Measurements from ENCODE around the gene FBXW5.

Gene FBXW5, protein sequence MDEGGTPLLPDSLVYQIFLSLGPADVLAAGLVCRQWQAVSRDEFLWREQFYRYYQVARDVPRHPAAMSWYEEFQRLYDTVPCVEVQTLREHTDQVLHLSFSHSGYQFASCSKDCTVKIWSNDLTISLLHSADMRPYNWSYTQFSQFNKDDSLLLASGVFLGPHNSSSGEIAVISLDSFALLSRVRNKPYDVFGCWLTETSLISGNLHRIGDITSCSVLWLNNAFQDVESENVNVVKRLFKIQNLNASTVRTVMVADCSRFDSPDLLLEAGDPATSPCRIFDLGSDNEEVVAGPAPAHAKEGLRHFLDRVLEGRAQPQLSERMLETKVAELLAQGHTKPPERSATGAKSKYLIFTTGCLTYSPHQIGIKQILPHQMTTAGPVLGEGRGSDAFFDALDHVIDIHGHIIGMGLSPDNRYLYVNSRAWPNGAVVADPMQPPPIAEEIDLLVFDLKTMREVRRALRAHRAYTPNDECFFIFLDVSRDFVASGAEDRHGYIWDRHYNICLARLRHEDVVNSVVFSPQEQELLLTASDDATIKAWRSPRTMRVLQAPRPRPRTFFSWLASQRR

DNA sequence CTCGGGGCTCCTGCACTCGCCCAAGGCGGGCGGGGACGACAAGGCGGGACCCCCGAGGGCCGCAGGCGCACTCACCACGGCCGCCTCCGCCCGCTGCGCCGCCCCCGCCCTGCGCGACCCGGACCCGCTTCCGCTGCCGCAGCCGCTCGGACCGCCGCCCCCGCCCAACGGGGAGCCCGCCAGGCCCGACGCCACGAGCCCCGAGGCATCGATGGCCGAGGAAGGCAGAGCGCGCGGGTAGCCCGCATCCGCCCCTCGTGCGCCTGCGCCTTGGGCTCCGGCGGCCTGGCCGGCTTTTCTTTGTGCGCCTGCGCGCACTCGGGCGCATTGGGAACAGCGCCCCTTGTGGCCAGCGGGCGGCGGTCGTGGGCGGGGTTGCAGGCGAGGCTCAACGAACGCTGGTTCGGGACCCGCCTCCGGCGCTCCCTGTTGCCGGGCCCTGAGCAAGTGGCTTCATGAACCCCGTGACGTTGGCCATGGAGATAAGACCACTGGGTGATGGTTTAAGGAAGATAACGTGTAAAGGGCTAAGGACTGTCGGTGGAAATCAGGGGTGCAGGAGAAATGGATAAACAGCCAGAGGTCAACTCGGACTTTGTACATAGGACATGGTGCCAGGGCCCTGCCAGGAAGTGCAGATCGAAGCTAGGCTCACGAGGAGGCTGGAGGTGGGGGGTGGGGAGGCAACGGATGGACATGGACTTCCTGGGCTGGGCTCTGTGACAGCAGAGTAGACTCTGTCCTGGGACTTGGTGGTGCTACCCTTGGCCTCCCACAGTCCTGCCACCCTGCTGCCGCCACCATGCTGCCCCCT, at the start of gene FBXW5, which contains the start of gene C8G:
TSS of gene FBXW5 (minus strand) at position 220 of the 814 bp plus-strand sequence. CDS start 655 bp downstream, outside the sequence.
TSS of gene C8G (plus strand) at position 725 of the 814 bp plus-strand sequence. CDS start at position 803, 78 bp downstream.
- DNase-seq, result peak; percentile 94

DNA sequence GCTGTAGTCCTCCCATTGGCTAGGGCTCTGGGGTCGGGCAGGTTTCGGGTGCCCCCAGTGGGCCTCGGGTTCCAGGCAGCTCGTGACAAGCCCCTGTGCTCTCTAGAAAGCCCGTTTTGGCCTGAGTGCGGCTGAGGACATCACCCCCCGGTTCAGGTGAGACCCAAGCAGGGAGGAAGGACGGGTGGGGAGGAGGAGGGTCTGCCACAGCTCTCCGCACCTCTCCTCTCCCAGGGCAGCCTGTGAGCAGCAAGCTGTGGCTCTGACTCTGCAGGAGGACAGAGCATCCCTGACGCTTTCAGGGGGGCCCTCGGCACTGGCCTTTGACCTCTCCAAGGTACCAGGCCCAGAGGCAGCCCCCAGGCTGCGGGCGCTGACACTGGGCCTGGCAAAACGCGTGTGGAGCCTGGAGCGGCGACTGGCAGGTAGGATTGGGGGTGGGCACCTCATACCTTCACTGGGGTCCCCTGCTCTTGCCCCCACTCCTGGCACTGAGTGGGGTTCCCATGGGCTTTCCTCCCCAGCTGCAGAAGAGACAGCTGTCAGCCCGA, 48.4 kb upstream of the FBXW5 start:
- DNase-seq, result no peak

DNA sequence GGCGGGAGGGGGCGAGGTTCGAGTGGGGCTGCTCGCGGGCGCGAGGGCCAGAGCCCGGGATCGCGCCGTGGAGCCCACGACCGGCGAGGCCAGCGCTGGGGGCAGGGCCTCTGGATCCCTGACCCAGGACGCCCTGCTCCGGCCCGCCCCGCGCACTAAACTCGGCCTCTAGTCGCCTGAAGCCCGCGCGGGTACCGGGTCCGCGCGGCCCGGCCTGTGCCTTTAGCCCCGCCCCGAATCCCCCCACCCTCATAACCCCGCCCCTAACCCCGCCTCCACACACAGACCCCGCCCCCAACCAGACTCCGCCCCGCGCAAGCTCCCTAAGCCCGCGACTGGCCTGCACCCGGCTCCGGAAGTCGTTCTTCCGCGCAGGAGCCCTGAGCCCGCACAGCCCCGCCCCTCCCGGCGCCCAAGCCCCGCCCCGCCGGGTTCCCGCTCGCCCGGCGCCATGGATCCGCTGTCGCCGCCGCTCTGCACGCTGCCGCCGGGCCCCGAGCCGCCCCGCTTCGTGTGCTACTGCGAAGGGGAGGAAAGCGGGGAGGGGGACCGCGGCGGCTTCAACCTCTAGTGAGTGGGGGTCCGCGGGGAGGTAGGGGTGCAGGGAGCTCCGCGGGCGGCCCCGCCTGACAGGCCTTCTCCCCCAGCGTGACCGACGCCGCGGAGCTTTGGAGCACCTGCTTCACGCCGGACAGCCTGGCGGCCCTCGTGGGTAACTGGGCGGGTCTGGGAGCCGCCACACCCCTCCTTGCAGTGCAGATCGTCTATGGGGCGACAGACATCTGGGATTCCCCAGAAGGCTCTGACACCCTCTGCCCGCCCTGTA, 47.7 kb upstream of the FBXW5 start, which contains the start of gene PAXX:
TSS of gene PAXX (plus strand) at position 430 of the 826 bp plus-strand sequence. CDS start at position 452, 22 bp downstream.
- peak; percentile 93 for DNase-seq

DNA sequence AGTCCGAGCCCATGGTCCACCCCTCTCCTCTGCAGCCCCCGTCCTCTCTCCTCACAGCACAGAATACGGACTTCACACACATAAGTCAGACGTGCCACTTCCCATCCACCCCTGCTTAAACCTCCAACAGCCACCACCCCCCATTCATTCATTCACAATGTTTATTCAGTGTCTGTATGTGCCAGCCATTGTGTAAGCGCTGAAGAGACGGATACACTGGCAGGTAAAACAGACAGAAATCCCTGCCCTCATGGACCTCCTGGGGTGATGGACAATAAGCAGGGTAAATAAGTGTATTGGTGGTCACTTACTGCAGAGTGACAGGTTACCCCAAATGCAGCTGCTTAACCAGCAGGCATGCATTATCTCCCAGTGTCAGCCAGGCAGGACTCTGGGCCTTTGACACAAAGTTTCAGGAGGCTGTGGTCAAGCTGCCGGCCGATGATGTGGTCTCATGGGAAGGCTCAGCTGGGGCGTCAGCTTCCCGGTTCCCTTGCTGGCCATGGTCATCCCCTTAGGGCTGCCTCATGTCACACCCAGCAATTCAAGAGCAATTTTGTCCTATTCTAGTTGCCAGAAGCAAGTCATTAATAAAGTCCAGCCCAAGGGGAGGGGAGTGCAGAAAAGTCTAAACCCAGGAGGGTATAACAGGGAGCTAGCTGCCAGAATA, 45.8 kb upstream of the FBXW5 start:
- DNase-seq, result no peak

DNA sequence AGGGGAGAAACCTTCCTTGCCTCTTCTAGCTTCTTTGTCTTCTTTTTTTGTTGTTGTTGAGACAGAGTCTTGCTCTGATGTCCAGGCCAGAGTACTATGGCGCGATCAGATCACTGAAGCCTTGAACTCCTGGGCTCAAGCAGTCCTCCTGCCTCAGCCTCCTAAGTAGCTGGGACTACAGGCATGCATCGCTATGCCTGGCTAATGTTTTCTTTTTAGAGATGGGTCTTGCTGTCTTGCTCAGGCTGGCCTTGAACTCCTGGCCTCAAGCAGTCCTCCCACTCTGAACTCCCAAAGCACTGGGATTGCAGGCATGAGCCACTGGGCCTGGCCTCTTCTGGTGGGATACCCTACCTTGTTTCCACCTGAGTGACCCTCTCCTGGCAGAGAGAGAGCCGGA, 44.3 kb upstream of the FBXW5 start:
- no peak for DNase-seq

DNA sequence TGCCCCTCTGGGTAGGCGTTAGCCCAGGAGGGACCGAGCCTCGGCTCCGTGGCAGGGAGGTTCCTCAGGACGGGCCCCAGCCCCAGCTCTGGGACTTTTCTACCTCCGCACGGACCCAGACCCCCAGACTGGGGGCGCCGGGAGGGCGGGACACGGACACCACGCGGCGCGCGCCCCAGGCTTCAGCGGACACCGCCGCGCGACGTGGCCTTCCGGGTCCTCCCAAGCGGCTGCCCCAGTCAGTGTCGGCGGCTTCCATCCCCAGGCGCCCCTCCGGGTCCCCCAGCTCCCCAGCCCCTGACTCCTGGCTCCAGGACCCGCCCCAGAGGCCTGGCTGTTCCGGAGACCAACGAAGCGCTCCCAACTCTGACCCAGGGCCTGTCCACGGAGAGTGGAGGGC, 41.3 kb upstream of the FBXW5 start:
- DNase-seq, result no peak

DNA sequence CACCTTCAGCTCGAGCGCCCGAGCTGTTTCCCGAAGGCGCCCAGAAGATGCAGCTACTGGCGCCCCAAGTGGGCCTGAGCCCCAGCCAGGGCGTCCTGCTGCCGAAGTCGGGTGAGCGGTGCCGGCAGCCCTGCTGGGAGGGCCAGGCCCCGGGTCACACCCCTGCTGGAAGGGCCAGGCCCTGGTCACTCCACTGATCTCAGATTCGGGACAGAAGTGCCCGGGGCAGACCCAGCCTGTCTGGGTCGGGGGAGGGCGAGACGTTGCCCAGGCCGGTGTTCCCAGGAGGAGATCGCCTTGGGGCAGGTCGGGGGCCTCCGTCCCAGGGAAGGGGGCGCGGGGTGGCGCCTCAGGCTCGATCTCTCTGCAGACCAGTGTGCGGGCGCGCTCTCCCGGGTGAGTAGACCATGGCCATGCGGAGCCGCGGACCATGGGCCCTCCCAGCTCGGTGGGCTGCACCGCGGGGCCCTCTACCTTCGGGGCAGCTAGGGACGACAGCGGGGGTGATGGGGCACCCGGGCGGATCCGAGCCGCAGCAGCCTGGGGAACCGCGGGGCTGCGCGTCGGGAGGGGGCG, 40.6 kb upstream of the FBXW5 start:
- no peak for DNase-seq

DNA sequence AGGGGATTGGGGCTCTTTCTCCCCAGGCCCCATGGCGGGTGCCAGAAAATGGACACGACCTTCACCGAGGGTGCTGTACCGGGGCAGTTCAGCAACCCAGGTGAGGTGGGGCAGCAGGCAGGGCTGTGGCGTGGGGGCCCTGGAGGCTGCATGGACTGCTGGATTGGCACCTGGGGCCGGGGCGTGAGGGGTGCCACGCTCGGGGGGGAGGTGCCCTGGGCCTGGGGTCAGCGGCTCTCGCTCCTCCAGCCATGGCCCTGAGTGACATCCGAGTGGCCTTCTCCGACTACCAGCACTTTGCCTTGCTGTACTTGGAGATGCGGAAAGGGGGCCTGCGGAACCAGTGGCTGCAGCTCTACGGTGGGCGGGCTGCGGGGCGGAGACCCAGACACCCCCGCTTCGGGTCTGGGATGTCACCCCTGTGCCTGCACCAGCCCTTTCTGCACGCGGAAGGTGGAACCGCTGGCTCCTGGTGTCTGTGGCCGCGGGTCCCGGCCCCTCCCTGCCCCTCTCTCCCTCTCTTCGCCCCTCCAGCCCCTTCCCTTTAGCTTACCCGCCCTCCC, 40.0 kb upstream of the FBXW5 start:
- DNase-seq, result no peak

DNA sequence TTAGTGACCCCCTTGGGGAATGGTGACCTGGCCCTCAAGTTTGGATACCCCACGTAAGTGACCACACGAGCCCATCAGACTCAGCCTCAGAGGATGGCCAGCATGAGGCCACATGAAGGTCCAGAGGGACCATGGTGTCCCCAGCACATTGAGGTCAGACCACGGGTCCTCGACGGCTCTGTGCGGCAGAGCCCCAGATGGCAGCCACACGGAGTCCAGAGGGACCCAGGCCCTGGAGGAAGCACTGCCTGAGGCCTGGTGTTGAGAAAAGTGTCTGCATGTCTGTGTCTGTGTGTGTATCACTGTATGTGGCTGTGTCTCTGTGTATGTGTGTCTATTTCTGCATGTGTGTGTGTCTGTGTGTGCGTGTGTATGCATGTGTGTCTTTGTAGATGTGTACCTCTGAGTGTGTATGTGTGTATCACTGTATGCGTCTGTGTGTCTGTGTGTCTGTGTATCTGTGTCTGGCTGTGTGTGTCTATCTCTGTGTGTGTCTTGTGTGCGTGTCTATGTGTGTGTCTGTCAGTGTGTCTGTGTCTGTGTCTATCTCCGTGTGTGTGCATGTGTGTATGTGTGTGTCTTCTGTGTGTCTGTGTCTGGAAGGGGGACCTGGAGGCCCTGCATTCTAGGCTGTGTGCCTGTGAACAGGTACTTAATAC, 39.2 kb upstream of the FBXW5 start:
- DNase-seq, result no peak

DNA sequence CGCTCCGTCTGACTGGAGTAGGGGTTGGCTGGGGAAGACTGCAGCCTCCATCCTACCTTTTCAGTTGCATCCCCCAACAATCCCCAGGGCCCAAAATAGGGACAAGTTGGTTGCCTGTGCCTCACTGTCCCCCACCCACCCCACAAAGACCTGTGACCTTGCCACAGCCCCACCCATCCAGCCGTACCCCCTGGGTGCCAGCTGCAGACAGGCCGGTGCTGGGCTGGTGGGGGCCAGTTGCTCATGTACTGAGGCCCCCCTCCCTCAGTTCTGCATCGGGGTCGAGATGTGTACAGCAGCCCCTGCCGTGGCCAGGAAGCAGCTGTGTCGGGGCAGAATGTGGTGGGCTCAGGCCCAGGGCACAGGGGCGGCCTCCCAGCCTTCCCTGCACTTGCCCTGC, 38.6 kb upstream of the FBXW5 start:
- no peak for DNase-seq

DNA sequence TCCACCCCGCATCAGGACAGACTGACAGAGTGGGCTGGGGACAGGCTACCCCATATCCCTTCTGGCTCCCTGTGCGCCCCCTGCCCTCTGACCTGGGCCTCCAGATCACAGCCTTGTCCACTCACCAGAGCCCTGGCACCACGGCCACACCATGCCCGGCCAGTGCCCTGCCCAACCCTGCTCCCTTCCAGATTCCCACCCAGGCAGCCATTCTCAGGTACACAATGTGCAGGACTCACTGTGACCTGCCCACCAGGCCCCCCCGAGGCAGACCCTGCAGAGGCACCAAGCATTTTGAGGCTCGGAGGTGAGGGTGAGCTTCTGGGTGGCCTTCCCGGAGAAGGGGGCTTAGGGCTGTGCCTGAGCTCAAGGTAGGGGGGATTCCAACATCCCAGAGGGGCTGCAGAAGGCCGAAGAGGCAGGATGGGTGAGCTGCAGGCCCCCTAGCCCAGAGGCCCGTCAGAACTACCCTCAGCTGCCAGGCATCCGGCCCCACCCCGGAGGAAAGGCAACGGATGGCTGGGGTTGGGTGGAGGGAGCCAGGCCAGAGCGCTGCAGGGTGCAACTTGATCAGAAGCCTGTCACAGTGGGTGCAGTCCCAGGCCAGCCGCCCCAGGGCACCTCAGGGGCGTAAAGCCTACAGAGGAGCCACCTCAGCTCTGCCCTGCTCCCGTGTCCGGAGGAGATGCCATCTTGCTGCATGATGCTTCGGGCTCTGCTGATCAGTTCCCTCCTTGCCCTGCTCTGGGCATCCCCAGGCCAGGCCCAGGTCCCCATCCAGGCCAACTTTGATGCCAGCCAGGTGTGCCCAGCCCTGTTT, 37.9 kb upstream of the FBXW5 start, which contains the start of gene LCNL1:
TSS of gene LCNL1 (plus strand) at position 762 of the 820 bp plus-strand sequence. CDS start 594 bp downstream, outside the sequence.
- DNase-seq, result no peak

DNA sequence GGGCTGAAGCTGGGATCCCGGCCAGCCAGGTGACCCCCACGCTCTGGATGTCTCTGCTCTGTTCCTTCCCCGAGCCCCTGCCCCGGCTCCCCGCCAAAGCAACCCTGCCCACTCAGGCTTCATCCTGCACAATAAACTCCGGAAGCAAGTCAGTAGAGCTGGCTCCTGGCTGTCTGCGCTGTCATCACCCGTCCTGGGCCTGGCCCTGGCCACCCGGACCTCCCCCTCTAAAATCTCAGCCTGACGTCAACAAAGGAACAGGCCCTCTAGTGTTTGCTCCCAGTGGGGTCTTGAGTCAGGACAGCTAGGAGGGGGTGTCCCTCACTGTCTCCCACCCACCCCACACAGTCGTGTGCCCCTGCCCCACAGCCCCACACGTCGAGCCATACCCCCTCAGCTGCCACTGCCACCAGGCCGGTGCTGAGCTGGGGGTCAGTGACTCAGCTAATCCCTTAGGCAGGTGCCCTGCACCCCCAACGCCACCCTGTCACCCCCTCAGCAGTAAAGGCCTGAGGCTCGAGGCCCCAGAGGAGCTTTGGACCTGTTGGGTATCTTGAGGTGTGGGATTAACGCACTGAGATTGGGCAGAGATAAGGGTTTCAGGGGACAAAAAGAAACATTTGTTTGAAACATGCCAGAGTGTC, 37.2 kb upstream of the FBXW5 start:
- DNase-seq, result no peak

DNA sequence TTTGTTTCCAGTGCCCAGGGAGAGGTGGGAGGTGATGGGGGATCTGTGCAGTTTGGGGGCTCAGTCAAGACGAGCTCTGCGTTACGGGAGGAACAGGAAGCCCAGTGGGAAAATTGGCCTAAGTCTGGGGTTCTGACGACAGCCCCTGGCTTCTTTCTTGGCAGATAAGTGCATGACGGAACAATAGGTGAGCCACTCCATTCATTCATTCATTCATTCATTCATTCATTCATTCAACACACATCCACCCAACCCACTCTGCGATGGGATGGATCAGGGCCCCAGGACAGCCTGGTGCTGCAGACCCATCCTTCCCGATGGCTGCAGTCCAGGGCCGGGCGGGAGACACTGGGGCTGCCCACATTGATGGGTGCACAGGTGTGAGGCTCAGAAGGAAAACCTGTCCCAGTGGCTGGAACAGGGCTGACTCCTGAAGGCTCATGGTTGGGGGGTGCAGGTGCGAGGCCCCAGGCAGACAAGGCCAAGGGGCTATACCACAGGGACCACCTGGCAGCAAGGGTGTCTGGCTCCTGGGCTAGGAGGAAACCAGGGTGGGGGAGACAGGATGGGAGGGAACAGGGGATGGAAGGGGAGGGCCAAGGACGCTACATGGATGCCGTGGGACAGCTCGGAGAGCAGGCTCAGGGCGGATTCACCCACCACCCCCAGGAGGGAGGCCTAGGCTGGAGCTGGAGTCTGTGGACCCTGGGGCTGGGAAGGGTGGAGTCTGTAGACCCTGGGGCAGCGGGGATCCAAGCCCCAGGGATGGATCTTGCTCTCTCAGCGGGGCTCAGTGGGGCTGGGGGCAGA, 36.3 kb upstream of the FBXW5 start:
- no peak for DNase-seq

DNA sequence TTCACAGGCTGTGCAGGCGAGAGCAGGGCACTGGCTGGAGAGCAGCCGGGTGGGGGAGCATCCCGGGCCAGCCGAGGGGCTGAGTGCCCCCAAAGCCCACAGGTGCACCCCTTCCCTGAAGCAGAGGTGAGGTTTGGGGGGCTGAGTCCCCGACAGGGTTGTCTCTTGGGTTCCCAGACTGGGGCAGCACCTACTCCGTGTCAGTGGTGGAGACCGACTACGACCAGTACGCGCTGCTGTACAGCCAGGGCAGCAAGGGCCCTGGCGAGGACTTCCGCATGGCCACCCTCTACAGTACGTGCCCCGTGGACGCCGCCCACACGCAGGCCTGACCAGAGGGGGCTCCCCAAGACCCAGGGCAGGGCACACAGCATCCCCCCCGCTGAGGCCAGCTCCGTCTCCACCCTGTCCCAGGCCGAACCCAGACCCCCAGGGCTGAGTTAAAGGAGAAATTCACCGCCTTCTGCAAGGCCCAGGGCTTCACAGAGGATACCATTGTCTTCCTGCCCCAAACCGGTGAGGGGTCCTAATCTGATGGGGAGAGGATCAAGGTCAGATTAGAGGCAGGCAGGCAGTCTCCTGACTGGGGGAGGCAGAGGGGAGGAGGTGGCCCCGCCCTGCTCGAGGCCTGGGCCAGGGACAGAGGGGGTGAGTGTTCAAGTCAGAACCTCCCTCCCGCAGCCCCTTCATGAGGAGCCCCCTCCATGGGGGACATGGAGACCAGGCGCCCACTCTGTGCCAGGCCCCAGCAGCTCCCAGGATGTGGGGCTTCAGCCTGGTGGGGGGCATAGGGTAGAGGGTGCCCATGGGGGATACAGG, 35.4 kb upstream of the FBXW5 start:
- no peak for DNase-seq

DNA sequence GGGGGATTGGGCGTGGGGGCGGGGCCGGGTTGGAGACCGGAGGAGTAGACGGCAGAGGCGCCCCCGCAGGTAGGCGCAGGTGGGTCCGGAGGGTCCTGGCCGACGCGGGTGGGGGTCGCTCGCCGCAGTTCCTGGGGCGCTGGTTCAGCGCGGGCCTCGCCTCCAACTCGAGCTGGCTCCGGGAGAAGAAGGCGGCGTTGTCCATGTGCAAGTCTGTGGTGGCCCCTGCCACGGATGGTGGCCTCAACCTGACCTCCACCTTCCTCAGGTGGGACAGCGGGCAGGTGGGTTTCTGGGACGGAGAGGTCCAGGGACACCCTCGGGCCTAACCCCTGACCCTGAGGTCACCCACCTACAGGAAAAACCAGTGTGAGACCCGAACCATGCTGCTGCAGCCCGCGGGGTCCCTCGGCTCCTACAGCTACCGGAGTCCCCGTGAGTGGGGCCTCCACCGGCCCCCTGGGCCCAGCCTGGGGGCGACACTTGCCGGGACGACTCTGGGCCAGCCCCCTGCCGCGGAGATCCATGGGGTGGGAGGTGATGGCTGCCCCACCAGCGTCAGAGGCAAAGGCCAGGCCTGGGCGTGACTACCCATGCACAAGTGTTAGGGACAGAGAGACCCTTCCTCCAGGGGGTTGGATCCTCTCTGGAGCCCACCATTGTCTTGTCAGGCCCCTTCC, 34.5 kb upstream of the FBXW5 start:
- DNase-seq, result no peak
